ENCODE measurements around the gene RTL10. TPM values are rescaled to one million over a fixed set of nuclear protein-coding genes. Genes with fewer than 3 reads are reported as not detected.

The RTL10 gene
- total RNA-seq, 1 experiment from 2014 or later, result 25.6 TPM

GRCh38 chr22:19862619-19863246 is 8.1 kb upstream of the RTL10 start:
- no peak overlapping the region for H3K27ac ChIP-seq (ENCODE audit: low read depth, low read length, poor library complexity, severe bottlenecking)
- H3K9me3 ChIP-seq (ENCODE audit: low read depth, low read length, poor library complexity, severe bottlenecking), result no peaks in the 10 kb centered on the region
- H3K27me3 ChIP-seq (replicated peaks; ENCODE audit: insufficient read depth, low read depth, low read length, poor library complexity), result no peaks in the 10 kb centered on the region
- ChIA-PET CTCF (no interaction called here), POLR2A (ENCODE audit: low non-redundant PET) (no interaction called here)
- no peak for TF ChIP-seq CTCF (conservative IDR thresholded peaks at IDR 0.05; ENCODE audit: low read depth, low read length)
- no peak for TF ChIP-seq EZH2 (IDR thresholded peaks at IDR 0.05; ENCODE audit: borderline replicate concordance, low read depth, low read length, poor library complexity, severe bottlenecking)
- no peaks in the 10 kb centered on the region for H3K36me3 ChIP-seq (ENCODE audit: insufficient read depth, low read length, poor library complexity, severe bottlenecking)
- intact Hi-C loops (cut with micrococcal nuclease; ENCODE audit: unreplicated experiment), result no loop called here
- no peak overlapping the region for H3K4me3 ChIP-seq (ENCODE audit: low read depth, low read length, poor library complexity, severe bottlenecking)
- BruUV-seq (replicated peaks), result no TSS peak
- H3K4me1 ChIP-seq (ENCODE audit: insufficient read depth, low read length, poor library complexity, severe bottlenecking), result no peaks in the 10 kb centered on the region
- no peak for DNase-seq (ENCODE audit: low spot score)

GRCh38 chr22:19859861-19860510 is 5.3 kb upstream of the RTL10 start:
- no peak overlapping the region for H3K4me3 ChIP-seq (ENCODE audit: low read depth, low read length, poor library complexity, severe bottlenecking)
- no peaks in the 10 kb centered on the region for H3K36me3 ChIP-seq (ENCODE audit: insufficient read depth, low read length, poor library complexity, severe bottlenecking)
- intact Hi-C loops (cut with micrococcal nuclease; ENCODE audit: unreplicated experiment), result no loop called here
- no TSS peak for BruUV-seq (replicated peaks)
- ChIA-PET POLR2A (ENCODE audit: low non-redundant PET) (no interaction called here), CTCF (no interaction called here)
- TF ChIP-seq CTCF (conservative IDR thresholded peaks at IDR 0.05; ENCODE audit: low read depth, low read length) (no peak), EZH2 (IDR thresholded peaks at IDR 0.05; ENCODE audit: borderline replicate concordance, low read depth, low read length, poor library complexity, severe bottlenecking) (no peak)
- H3K27ac ChIP-seq (ENCODE audit: low read depth, low read length, poor library complexity, severe bottlenecking), result no peak overlapping the region
- no peaks in the 10 kb centered on the region for H3K9me3 ChIP-seq (ENCODE audit: low read depth, low read length, poor library complexity, severe bottlenecking)
- DNase-seq (ENCODE audit: low spot score), result no peak
- H3K27me3 ChIP-seq (replicated peaks; ENCODE audit: insufficient read depth, low read depth, low read length, poor library complexity), result no peaks in the 10 kb centered on the region
- H3K4me1 ChIP-seq (ENCODE audit: insufficient read depth, low read length, poor library complexity, severe bottlenecking), result peaks cover 7% of the 10 kb centered on the region

- Histone ChIP-seq H3K36me3 (ENCODE audit: insufficient read depth, low read length, poor library complexity, severe bottlenecking) (peaks cover 3% of the 10 kb centered on the region), H3K4me3 (ENCODE audit: low read depth, low read length, poor library complexity, severe bottlenecking) (no peak overlapping the region), H3K4me1 (ENCODE audit: insufficient read depth, low read length, poor library complexity, severe bottlenecking) (peaks cover 11% of the 10 kb centered on the region), H3K27ac (ENCODE audit: low read depth, low read length, poor library complexity, severe bottlenecking) (no peak overlapping the region), H3K27me3 (replicated peaks; ENCODE audit: insufficient read depth, low read depth, low read length, poor library complexity) (no peaks in the 10 kb centered on the region), H3K9me3 (ENCODE audit: low read depth, low read length, poor library complexity, severe bottlenecking) (no peaks in the 10 kb centered on the region)
- no peak for DNase-seq (ENCODE audit: low spot score)
- TF ChIP-seq CTCF (conservative IDR thresholded peaks at IDR 0.05; ENCODE audit: low read depth, low read length) (no peak), EZH2 (IDR thresholded peaks at IDR 0.05; ENCODE audit: borderline replicate concordance, low read depth, low read length, poor library complexity, severe bottlenecking) (no peak)
- ChIA-PET CTCF (no interaction called here), POLR2A (ENCODE audit: low non-redundant PET) (no interaction called here)
- intact Hi-C loops (cut with micrococcal nuclease; ENCODE audit: unreplicated experiment), result no loop called here
- BruUV-seq (replicated peaks), result no TSS peak
These were observed 2.7 kb upstream of the RTL10 start for GRCh38 chr22:19857382-19857781.
